Rectal smooth muscle tissue (tissue), 1 donor: Measurements from ENCODE around the gene ASB1.

Experiments used
- H3K27ac ChIP-seq: one replicate; pipeline ENCODE4 v1.7.0; 2013; ENCODE audit warnings: low read depth, low read length, inconsistent platforms
- H3K27me3 ChIP-seq: one replicate; pipeline ENCODE4 v1.7.0; 2013; ENCODE audit warnings: low read length; ENCODE audit not compliant: control insufficient read depth, insufficient read depth
- H3K36me3 ChIP-seq: one replicate; pipeline ENCODE4 v1.7.0; 2013; ENCODE audit warnings: low read length; ENCODE audit not compliant: control insufficient read depth, insufficient read depth
- H3K4me1 ChIP-seq: one replicate; pipeline ENCODE4 v1.7.0; 2013; ENCODE audit warnings: low read length; ENCODE audit not compliant: control insufficient read depth, insufficient read depth
- H3K4me3 ChIP-seq: one replicate; pipeline ENCODE4 v1.7.0; 2013; ENCODE audit warnings: low read length
- H3K9ac ChIP-seq: one replicate; pipeline ENCODE4 v1.7.0; 2013; ENCODE audit warnings: low read length

The ASB1 gene

DNA sequence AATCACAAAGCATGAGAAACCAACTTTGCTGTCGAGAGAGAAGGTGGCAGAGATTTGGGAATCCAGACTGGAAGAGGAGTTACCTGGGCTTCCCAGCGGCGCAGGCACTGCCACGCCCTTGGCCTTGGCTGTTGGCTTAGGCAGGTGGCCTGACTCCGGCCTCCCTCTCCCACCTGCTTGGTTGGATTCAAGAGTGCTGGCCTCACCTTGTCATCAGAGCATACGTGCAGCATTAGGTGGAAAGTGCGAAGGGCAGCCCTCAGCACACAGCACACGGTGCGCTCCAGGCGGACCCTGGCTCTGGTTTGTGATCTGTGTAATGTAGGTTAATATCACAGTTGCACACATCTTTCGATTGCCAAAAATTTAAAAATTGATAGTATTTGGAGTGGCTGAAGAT is 19.2 kb upstream of the ASB1 start:
- no peak overlapping the region for H3K9ac ChIP-seq
- H3K27me3 ChIP-seq, result no peaks in the 10 kb centered on the region
- H3K27ac ChIP-seq, result no peak overlapping the region
- H3K4me1 ChIP-seq, result no peaks in the 10 kb centered on the region
- H3K4me3 ChIP-seq, result no peak overlapping the region
- H3K36me3 ChIP-seq, result no peaks in the 10 kb centered on the region

DNA sequence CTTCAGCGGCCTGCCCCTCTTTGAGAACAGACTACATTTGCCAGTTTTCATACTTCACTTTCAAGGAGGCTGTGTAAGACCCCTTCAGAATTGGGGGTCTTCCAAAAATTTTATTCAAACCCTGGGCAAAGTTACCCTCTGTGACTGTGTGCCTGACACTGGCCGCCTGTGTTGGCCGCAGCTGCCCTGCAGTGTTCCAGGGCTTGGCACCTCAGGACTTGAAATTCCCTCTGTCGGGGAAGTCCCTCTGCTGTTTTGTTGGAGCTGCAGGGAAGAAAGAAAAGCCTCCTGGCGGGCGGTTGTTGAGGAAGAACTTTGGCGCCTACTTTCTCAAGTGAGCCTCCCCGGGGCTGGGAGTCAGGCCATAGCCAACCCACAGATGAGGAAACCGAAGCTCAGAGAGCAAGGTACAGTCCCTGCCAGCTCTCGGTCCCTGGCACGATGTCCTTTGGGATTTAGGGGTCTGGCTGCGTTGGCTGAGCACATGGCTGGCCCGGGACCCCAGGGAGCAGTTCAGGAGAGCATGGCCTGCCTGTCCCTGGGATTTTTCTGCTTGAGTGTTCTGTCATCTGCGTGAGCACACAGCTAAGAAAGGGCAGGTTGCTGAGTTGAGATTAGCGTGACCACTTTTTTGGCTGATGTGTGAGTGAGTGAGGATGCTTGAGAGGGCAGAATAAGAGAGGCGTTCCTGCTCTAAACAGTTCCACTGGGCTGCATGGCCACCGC is 17.9 kb upstream of the ASB1 start:
- H3K9ac ChIP-seq, result no peak overlapping the region
- H3K4me1 ChIP-seq, result no peaks in the 10 kb centered on the region
- H3K4me3 ChIP-seq, result no peak overlapping the region
- H3K36me3 ChIP-seq, result no peaks in the 10 kb centered on the region
- no peak overlapping the region for H3K27ac ChIP-seq
- no peaks in the 10 kb centered on the region for H3K27me3 ChIP-seq

DNA sequence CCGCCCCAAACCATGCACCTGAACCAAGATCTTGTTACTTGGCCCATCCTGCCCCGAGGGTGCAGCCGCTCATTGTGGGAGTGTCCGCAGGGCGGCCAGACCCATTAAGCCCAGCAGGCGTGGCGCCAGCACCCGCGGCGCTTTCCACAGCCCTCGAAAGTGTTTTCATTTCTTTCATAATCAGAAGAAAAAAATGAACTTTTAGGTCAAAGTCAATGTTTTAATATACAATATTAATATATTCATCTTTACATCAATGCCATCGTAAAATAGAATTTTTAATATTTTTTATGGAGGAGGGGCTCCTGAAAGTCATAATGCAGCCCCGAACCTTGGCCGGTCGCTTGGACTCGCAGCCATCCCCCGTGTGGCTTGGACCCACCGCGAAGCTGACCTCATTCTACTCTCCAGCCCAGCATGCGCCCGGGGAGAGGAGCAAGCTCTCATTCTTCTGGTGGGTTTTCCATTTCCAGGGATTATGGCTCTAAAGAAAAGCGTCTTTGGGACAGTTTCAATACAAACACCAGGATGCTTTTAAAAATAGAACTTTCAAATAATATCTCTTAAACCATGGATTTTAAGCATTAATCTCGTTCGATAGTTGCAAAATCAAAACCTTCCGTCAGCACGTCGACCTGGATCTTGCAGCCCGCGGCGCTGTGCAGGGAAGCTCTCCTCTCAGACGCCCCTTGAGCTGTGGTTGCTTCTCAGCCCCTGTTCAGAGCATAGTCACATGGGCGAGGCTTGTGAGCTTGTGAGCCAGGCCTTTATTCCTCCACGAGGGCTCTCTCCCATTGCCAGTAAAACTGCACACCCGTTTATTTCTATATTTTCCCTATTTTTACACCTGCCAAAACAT is 17.2 kb upstream of the ASB1 start:
- no peak overlapping the region for H3K4me3 ChIP-seq
- no peaks in the 10 kb centered on the region for H3K27me3 ChIP-seq
- H3K27ac ChIP-seq, result no peak overlapping the region
- no peaks in the 10 kb centered on the region for H3K4me1 ChIP-seq
- no peak overlapping the region for H3K9ac ChIP-seq
- H3K36me3 ChIP-seq, result no peaks in the 10 kb centered on the region

DNA sequence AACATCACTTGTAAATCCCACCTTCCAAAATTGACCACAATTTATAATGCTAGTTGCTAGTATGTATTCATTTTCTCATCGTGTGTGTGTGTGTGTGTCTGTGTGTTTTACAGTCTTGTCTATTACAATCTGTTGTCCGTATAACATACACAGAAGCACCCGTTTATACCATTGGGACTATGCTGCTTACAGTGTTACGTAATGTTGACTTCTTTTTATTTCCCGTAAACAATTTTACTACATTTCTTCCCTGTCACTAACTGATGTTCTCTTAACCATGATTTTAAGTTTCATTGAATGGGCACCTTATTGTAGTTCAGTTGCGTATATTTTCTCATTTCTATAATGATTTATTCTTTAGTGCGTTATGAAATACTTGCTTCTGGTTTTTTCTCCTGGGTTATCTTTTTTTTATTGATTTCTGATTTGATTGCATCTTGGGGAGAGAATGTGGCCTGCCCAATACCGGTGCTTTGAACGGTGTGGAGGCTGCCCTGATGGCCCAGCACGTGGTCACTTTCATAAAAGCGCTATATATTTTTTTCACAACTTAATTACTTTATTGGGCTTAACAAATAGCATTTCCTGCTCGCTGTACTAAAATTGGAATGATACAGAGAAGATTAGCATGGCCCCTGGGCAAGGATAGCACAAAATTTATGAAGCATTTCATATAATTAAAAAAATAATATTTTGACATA is 14.5 kb upstream of the ASB1 start:
- no peak overlapping the region for H3K9ac ChIP-seq
- no peak overlapping the region for H3K27ac ChIP-seq
- no peaks in the 10 kb centered on the region for H3K27me3 ChIP-seq
- H3K4me1 ChIP-seq, result no peaks in the 10 kb centered on the region
- no peaks in the 10 kb centered on the region for H3K36me3 ChIP-seq
- H3K4me3 ChIP-seq, result no peak overlapping the region

DNA sequence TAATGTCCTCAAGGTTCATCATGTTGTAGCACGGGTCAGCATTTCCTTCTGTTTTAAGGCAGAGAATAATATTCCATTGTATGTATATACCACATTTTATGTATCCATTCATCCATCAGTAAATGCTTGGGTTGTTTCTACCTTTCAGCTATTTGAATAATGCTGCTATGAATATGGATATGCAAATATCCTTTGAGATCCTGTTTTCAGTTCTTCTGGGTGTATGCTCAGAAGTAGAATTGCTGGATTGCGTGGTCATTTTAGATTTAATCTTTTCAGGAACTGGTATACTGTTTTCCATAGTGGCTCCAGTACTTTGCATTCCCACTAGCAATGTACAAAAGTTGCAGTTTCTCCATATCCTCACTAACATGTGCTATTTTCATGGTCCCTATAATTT is 13.4 kb upstream of the ASB1 start:
- Histone ChIP-seq H3K4me3 (no peak overlapping the region), H3K27ac (no peak overlapping the region), H3K9ac (no peak overlapping the region), H3K4me1 (no peaks in the 10 kb centered on the region), H3K36me3 (no peaks in the 10 kb centered on the region), H3K27me3 (no peaks in the 10 kb centered on the region)

DNA sequence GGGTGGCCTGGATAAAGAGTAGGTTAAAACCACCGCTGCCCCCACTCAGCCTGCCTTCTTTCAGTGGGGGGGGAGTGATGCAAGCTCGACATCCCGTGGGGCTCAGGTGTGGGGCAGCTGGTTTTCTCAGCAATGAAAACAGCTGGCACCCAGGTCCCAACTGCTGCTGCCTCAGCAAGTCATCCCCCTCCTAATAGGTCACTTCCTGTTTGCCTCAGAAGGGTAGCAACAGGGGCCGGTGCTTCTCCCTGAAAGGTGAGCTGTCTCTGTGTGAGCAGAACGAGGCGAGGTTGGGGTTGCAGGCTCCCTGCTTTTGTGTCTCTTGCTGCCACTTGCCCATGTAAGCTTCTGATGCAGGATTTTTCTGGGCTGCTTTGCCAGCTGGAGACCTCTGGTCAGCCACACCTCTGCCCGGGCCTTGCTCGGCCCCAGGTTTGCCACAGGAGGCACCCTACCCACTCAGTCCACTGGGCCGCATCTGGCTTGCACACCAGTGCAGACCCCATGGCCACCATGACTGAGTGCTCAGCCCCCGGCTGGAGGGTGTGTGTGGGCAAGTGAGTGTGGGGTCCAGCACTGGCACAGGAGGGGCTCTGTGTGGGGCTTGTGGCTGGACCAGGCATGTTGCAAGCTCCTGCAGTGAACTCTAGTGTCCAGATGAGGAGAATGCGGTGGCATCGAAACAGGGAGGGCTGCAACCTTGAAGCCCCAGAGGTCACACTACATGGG is 11.5 kb upstream of the ASB1 start:
- no peaks in the 10 kb centered on the region for H3K27me3 ChIP-seq
- H3K4me3 ChIP-seq, result no peak overlapping the region
- no peaks in the 10 kb centered on the region for H3K36me3 ChIP-seq
- no peak overlapping the region for H3K27ac ChIP-seq
- H3K9ac ChIP-seq, result no peak overlapping the region
- H3K4me1 ChIP-seq, result no peaks in the 10 kb centered on the region

DNA sequence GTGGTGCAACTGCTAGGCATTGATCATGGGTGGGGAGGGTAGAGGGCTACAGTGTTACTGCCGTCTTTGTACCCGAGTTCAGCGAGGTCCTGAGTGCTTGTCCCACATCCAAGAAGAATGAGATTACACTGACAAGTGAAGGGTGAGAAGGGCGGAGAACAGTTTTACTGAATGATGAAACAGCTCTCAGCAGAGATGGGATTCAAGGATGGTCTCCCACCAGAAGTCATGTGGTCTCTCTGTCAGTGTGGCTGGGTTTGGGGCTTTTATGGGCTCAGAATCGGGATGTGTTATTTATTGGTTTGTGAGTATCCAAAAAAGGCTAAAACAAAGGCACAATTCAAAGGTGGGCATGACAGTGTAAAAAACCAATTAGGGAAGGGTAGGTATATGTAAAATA is 10.8 kb upstream of the ASB1 start:
- Histone ChIP-seq H3K9ac (no peak overlapping the region), H3K4me1 (no peaks in the 10 kb centered on the region), H3K27ac (no peak overlapping the region), H3K27me3 (no peaks in the 10 kb centered on the region), H3K36me3 (no peaks in the 10 kb centered on the region), H3K4me3 (no peak overlapping the region)

DNA sequence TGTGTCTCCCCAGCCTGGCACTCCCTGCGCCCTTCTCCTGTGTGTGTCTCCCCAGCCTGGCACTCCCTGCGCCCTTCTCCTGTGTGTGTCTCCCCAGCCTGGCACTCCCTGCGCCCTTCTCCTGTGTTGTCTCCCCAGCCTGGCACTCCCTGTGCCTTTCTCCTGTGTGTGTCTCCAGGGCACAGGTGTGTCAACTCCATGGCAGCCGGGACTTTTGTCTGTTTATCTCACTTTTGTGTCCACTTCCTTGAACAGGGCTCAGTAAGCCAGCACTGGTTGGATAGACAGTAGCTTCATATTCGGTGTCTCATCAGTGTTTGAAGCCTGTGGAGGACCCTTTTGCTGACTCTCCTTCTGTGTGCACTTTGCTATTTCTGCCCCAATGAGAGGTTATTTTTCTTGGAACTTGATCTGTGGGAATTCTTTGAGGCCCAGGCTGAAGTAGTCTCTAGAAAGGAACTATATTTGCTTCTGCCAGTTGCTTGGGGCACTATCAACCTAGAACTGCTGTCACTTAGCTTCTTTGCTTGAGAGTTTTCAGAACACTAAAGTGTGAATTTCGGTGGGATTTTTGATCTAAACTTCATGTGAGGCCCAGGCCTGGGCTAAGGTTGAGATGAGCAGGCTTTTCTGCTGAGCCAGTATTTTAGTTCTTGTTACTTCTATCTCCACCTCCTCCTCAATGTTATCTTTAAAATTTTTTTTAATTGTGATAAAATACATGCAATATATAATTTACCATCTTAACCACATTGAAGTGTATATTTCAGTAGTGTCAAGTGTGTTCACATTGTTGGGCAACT is 8.3 kb upstream of the ASB1 start:
- no peaks in the 10 kb centered on the region for H3K27me3 ChIP-seq
- H3K27ac ChIP-seq, result no peak overlapping the region
- no peaks in the 10 kb centered on the region for H3K4me1 ChIP-seq
- H3K9ac ChIP-seq, result no peak overlapping the region
- H3K36me3 ChIP-seq, result no peaks in the 10 kb centered on the region
- no peak overlapping the region for H3K4me3 ChIP-seq

DNA sequence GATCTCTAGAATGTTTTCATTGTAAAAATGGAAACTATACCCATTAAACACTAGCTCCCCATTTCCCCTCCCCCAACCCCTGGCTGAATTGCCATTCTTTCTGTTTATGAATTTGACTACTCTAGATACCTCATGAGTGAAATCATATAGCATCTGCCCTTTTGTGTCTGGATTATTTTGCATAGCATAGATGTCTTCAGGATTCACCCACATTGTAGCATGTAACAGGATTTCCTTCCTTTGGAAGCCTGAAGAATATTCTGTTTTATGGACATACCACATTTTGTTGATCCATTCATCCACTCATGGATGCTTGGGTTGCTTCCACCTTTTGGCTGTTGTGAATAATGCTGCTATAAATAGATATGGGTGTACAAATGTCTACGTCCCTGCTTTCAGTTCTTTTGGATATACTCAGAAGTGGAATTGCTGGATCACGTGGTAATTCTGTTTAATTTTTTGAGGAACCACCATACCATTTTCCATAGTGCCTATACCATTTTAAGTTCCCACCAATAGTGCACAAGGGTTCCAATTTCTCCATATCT is 7.7 kb upstream of the ASB1 start:
- no peaks in the 10 kb centered on the region for H3K27me3 ChIP-seq

DNA sequence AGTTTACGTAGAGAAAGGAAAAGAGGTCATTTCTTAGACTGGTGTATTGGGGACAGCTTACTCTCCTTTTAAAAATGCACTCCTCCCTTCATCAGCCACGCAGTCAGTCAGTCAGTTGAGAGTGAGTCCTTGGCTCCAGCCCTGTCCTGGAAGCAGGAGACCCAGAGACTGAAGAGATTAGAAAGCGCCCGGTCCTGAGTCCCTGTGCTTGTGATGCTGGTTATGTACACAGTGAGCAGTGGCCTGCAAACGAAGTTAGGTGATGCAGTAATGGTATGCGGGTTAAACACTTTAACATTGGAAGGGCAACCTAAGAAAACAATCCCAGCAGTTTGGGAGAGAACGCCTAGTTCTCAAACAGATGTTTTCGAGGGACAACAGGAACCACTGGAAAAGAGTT is 6.3 kb upstream of the ASB1 start:
- Histone ChIP-seq H3K27me3 (no peaks in the 10 kb centered on the region), H3K36me3 (no peaks in the 10 kb centered on the region), H3K27ac (no peak overlapping the region), H3K9ac (no peak overlapping the region), H3K4me1 (no peaks in the 10 kb centered on the region), H3K4me3 (no peak overlapping the region)

More for the DNA sequence above, 7.7 kb upstream of the ASB1 start:
- H3K4me3 ChIP-seq, result no peak overlapping the region
- H3K4me1 ChIP-seq, result no peaks in the 10 kb centered on the region
- H3K27ac ChIP-seq, result no peak overlapping the region
- H3K9ac ChIP-seq, result no peak overlapping the region
- H3K36me3 ChIP-seq, result no peaks in the 10 kb centered on the region

DNA sequence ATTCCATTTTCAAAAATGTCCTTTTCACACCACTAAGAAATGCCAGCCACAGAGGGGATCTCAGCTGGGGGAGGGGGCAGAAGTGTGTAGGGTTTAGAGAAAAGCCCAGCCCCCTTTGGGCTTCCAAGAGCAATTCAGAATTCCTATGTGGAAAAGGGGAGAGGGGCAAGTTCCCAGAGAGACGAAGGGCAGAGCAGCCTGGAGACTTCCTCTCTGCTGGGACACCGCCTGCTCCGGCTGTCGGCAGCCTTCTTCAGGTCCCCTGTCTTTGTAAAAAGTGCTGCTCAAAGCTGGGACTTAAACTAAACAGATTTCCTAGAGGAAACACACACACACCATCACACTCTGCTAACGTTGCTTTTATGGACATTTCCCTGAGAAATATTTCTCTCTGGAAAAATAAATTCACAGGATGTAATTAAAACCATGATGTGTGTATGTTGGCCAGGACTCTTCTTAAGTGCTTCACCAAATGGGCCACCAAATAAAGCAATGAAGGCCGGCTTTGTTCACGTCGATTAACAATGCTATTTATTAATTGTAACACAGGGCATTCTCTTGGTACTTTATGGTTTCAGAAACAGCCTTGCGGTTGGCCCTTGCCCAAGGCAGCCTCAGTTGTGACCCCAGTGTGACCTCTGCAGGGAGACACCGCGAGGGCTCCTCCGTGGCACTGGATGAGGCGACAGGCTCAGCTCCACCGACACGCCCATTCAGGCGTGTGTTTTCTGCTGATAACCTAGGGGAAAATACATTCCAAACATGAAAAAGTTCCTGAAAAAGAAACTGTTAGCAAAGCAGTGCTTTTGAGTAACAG is 5.6 kb upstream of the ASB1 start:
- Histone ChIP-seq H3K9ac (no peak overlapping the region), H3K27me3 (no peaks in the 10 kb centered on the region), H3K4me1 (no peaks in the 10 kb centered on the region), H3K36me3 (no peaks in the 10 kb centered on the region), H3K4me3 (no peak overlapping the region), H3K27ac (no peak overlapping the region)
